Tibial artery (tissue), 4 donors: Measurements from ENCODE around the gene NUP210L.

Experiments used
- DNase-seq, 2 donors: peaks; one replicate each; pipeline ENCODE4 v3.0.0-alpha.2; 2019
- H3K27ac ChIP-seq, 2 donors: fragments of 200-600 bp; sonication (generic) in 1 of 2; 1 replicate in 1 of 2; 2 replicates in 1 of 2; pipeline ENCODE4 v1.5.1; 2018 to 2019; ENCODE audit warnings: mild to moderate bottlenecking in 1 of 2
- H3K27me3 ChIP-seq, 2 donors: fragments of 200-600 bp; sonication (generic) in 1 of 2; one replicate each; pipeline versions ENCODE4 v1.5.1 to v1.6.0; 2016 to 2019
- H3K36me3 ChIP-seq, 3 donors: fragments of 200-600 bp; sonication (generic) in 2 of 3; one replicate each; pipeline ENCODE4 v1.5.1; 2016 to 2019; ENCODE audit warnings: mild to moderate bottlenecking in 2 of 3
- H3K4me1 ChIP-seq, 4 donors: fragments of 200-600 bp; sonication (generic) in 2 of 4; 1 replicate in 3 of 4; 2 replicates in 1 of 4; pipeline ENCODE4 v1.5.1; 2016 to 2019
- H3K4me3 ChIP-seq, 2 donors: fragments of 200-600 bp; sonication (generic) in 1 of 2; 1 replicate in 1 of 2; 2 replicates in 1 of 2; pipeline ENCODE4 v1.5.1; 2018 to 2019; ENCODE audit warnings: mild to moderate bottlenecking in 2 of 2
- H3K9me3 ChIP-seq, 3 donors: fragments of 200-600 bp; sonication (generic) in 1 of 3; one replicate each; pipeline ENCODE4 v1.5.1; 2016 to 2019
- CTCF ChIP-seq, 2 experiments: fragments of 200-600 bp in 1 of 2; fragments of 450-650 bp in 1 of 2; IDR thresholded peaks; one replicate each; pipeline ENCODE4 v1.5.1; 2017 to 2019; ENCODE audit warnings: antibody characterized with exemption in 2 of 2, mild to moderate bottlenecking in 1 of 2, moderate library complexity in 1 of 2
- intact Hi-C: fragments of 100-400 bp; cut with DNase I; formaldehyde crosslinking; loops from one replicate; pipeline ENCODE4 v1.15.0; 2023; ENCODE audit warnings: low total_unique reads

NUP210L gene

GRCh38 chr1:153995640-153996039, 159.2 kb downstream of the NUP210L start:
- no peaks in the 10 kb centered on the region for H3K27me3 ChIP-seq
- intact Hi-C loops: no loop called here
- DNase-seq: peak in 1 of 2 donors; percentile 27
- TF ChIP-seq CTCF (IDR thresholded peaks at IDR 0.05): no peak
- no peak overlapping the region for H3K27ac ChIP-seq
- H3K36me3 ChIP-seq: peaks cover 43 to 52% (median 44%) of the 10 kb centered on the region in 3 donors
- H3K4me3 ChIP-seq: no peak overlapping the region
- peaks cover 0 to 32% (median 23%) of the 10 kb centered on the region in 4 donors for H3K4me1 ChIP-seq
- no peaks in the 10 kb centered on the region for H3K9me3 ChIP-seq

DNA sequence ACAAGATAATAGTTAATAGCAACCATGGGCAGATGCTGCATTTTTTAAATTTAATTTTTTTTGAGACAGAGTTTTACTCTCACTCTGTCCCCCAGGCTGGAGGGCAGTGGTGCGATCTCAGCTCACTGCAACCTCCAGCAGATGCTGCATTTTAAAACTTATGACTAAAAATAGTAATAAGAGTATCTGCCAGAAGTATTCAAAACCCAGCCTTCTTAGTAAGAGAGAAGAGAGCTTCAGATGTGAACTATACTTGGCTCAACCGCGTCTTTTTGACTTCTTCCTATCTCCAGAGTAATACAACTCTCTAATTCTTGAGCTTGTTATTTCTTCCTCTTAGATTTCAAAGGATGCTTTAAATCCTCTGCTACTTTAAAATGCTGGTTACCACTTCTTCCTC, 159.7 kb downstream of the NUP210L start:
- no peaks in the 10 kb centered on the region for H3K27me3 ChIP-seq
- H3K27ac ChIP-seq: no peak overlapping the region
- no peak for DNase-seq
- no peak for TF ChIP-seq CTCF (IDR thresholded peaks at IDR 0.05)
- H3K9me3 ChIP-seq: no peaks in the 10 kb centered on the region
- no peak overlapping the region for H3K4me3 ChIP-seq
- H3K36me3 ChIP-seq: peaks cover 43 to 52% (median 44%) of the 10 kb centered on the region in 3 donors
- H3K4me1 ChIP-seq: peaks cover 0 to 32% (median 23%) of the 10 kb centered on the region in 4 donors
- intact Hi-C loops: no loop called here

- peak overlapping the region; percentile 72 to 76 for H3K4me3 ChIP-seq
- intact Hi-C loops: no loop called here
- H3K27ac ChIP-seq: peak overlapping the region; percentile 90 to 91
These were observed 163.1 kb downstream of the NUP210L start for GRCh38 chr1:153991806-153992205.

DNA sequence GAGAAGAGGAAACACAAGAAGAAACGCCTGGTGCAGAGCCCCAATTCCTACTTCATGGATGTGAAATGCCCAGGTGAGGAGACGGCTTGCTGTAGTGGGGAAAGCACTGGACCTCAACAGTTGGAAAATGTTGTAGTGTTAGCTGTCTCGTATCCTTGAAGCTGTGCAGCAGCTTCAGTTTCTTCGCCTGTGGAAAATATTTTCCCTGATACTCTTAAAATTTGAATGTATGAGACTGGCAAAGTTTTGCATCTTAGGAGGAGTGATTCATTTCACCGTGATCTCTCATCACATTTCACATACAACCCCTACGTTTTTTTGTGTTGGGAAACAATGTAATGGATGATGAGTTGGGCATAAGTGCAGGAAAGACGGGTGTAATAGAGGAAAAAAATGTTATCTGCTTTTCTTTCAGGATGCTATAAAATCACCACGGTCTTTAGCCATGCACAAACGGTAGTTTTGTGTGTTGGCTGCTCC, 163.7 kb downstream of the NUP210L start:
- intact Hi-C loops: no loop called here
- peaks cover 0 to 42% (median 32%) of the 10 kb centered on the region in 4 donors for H3K4me1 ChIP-seq
- no peaks in the 10 kb centered on the region for H3K9me3 ChIP-seq
- H3K27ac ChIP-seq: peak overlapping the region; percentile 90 to 91
- TF ChIP-seq CTCF (IDR thresholded peaks at IDR 0.05): no peak
- DNase-seq: no peak
- H3K36me3 ChIP-seq: peaks cover 42 to 52% (median 44%) of the 10 kb centered on the region in 3 donors
- H3K27me3 ChIP-seq: no peaks in the 10 kb centered on the region
- peak overlapping the region; percentile 72 to 76 for H3K4me3 ChIP-seq

More at GRCh38 chr1:153991806-153992205, 163.1 kb downstream of the NUP210L start:
- Histone ChIP-seq H3K4me1 (peaks cover 0 to 38% (median 30%) of the 10 kb centered on the region in 4 donors), H3K9me3 (no peaks in the 10 kb centered on the region), H3K36me3 (peaks cover 43 to 52% (median 44%) of the 10 kb centered on the region in 3 donors), H3K27me3 (no peaks in the 10 kb centered on the region)
- no peak for DNase-seq
- TF ChIP-seq CTCF (IDR thresholded peaks at IDR 0.05): no peak

- peaks cover 0 to 42% (median 32%) of the 10 kb centered on the region in 4 donors for H3K4me1 ChIP-seq
- H3K4me3 ChIP-seq: peak within 1 kb of the TSS; percentile 72 to 76
- TF ChIP-seq CTCF (IDR thresholded peaks at IDR 0.05): no peak
- peak within 1 kb of the TSS; percentile 90 to 91 for H3K27ac ChIP-seq
- no peaks in the 10 kb centered on the region for H3K9me3 ChIP-seq
- intact Hi-C loops: no loop called here
- no peaks in the 10 kb centered on the region for H3K27me3 ChIP-seq
- H3K36me3 ChIP-seq: peaks cover 37 to 46% (median 39%) of the 10 kb centered on the region in 3 donors
- DNase-seq: peak; percentile 95
These were observed 164.3 kb downstream of the NUP210L start, which contains the start of gene RPS27 for GRCh38 chr1:153990468-153991150. RPS27 (plus strand) TSS chr1:153990762; CDS start chr1:153990797, 35 bp downstream.
